GM21825 (cell line): ENCODE measurements around the gene SCGB2B2.
"Not testable (repeated sequence)": the region's sequence is repeated elsewhere in the genome, so short reads cannot be mapped to it uniquely, and the experiment has no call there.

Source experiments
- ATAC-seq: cut with Tn5 transposase; IDR thresholded peaks from one replicate; pipeline ENCODE4 v1.9.1; 2021; ENCODE audit warnings: mild to moderate bottlenecking, moderate library complexity; ENCODE audit not compliant: unreplicated experiment

SCGB2B2 gene

DNA sequence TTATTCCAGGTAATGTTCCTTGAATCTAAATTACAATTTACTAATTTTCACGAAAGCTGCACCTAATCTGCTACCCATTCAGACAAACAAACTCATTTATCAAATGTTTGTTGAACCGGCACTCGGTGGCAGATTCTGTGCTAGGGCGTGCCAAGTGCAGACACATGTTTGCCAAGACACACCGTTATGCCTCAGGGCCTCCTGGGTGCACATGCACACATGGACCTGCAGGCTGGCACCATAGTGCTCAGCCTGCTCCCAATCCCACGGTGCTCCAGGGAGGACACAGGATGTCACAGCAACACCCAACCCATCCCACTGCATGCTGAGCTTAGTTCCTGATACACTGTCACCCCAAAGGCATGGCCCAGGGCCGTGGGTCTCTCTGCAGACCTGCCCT lies 7.7 kb downstream of the SCGB2B2 start:
- no peak for ATAC-seq

DNA sequence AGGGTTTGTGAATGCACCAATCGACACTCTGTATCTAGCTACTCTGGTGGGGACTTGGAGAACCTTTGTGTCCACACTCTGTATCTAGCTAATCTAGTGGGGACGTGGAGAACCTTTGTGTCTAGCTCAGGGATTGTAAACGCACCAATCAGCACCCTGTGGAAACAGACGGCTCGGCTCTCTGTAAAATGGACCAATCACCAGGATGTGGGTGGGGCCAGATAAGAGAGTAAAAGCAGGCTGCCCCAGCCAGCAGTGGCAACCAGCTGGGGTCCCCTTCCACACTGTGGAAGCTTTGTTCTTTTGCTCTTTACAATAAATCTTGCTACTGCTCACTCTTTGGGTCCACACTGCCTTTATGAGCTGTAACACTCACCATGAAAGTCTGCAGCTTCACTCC lies 8.3 kb downstream of the SCGB2B2 start:
- ATAC-seq: not testable (repeated sequence)

DNA sequence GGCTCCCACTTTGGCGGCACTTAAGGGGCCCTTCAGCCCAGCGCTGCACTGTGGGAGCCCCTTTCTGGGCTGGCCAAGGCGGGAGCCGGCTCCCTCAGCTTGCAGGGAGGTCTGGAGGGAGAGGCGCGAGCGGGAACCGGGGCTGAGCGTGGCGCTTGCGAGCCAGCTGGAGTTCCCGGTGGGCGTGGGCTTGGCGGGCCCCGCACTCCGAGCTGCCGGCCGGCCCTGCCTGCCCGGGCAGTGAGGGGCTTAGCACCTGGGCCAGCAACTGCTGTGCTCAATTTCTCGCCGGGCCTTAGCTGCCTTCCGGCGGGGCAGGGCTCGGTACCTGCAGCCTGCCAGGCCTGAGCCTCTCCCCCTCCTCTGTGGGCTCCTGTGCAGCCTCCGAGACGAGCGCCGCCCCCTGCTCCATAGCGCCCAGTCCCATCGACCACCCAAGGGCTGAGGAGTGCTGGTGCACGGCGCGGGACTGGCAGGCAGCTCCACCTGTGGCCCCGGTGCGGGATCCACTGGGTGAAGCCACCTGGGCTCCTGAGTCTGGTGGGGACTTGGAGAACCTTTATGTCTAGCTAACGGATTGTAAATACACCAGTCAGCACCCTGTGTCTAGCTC lies 8.8 kb downstream of the SCGB2B2 start:
- not testable (repeated sequence) for ATAC-seq

DNA sequence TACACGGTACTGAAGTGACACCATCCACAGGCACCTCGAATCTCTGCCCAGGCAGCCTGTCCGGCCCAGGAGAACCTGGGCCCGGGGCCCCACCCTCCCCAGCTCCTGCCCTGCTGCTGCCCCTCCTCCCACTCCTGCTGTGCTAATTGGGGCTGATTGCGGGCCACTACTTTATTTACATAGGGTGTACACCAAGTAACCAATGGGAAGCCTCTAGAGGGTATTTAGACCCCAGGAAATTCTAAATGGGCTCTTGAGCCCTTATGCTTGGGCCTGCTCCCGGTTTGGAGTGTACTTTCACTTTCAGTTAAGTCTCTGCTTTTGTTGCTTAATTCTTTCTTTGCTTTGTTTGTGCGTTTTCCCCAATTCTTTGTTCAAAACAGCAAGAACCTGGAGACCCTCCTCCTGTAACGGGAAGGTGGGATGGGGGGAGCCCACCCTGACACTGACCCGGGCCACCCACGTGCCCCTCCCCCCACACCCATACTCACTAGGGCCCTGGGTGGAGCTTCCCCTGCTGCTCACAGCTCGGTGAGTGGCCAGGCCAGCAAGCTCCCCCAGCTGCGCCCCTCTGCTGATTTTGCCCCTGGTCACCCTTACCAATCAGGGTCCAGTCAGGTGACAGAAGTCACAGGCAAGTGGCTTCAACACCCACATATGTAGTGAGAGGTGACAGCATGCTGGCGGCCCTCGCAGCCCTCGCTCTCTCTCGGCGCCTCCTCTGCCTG lies 9.4 kb downstream of the SCGB2B2 start:
- no peak for ATAC-seq

DNA sequence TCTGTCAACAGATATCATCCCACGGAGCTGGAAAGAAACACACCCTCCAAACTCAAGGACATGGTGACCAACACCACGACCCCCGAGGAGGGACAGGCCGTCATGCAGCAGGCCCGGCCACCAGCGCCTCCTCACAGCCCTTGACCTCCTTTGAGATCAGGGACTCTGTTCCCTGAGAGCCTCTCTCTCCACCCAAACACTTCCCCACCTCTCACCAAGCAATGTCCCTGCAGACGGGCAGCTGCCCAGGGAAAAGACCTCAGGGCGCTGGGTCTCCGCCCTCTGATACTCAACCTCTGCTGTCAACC lies 10.0 kb downstream of the SCGB2B2 start:
- ATAC-seq: no peak

- no peak for ATAC-seq
Observed at GRCh38 chr19:34666200-34666957, 10.6 kb downstream of the SCGB2B2 start.

- ATAC-seq: not testable (repeated sequence)
Observed at GRCh38 chr19:34665275-34665674, 11.7 kb downstream of the SCGB2B2 start.

GRCh38 chr19:34664870-34665269 lies 12.1 kb downstream of the SCGB2B2 start:
- ATAC-seq: no peak

DNA sequence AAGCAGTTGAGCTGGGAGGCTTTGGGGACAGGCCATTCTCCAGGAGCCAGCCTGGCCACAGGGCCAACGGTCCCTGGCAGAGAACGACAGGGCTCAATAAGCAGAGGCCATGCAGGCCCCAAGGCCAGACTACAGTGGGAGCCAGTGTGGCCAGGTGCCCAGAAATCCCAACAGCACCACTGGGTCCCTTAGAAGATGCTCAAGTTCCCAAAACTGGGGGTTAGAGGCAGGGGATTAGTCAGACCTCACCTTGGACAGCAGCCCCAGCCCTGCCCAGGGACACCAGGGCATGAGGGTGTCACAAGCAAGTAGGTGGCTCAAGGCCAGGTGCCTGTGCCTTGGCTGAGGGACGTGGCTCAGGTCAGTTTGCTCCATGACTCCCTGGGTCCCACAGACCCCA lies 12.8 kb downstream of the SCGB2B2 start:
- ATAC-seq: no peak

DNA sequence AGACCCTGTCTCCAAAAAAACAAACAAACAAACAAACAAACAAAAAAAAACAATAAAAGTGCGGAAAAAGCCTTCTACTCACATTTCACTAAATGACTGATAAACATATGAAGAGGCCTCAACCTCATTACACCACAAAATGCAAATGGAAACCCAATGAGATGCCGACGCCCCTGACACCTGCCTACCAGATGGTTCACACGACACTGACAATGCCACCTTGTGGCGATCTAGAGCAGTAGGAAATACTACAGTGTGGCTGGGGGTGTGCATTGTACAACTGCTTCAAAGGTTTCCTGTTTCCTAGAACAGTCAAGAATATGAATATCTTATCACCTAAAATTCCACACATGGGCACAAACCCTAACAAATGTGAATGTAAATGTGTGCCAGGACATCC lies 14.0 kb downstream of the SCGB2B2 start:
- no peak for ATAC-seq

DNA sequence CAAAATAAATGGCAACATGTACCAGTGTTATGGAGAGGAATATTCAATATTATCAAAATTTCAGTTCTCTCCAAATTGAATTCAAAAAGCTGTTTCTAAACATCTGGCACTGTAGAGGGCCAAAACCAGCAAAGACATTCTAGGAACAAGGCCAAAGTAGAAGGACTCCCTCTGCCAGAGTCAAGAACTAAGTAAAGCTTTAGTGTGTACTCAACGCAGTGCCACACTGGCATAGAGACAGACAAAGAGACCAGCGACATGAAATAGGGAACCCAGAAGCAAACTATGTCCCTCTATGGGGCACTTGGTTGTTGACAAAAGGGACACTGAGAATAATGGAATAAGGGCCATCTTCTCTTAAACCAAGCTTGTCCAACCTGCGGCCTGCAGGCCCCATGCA lies 15.6 kb downstream of the SCGB2B2 start:
- no peak for ATAC-seq

DNA sequence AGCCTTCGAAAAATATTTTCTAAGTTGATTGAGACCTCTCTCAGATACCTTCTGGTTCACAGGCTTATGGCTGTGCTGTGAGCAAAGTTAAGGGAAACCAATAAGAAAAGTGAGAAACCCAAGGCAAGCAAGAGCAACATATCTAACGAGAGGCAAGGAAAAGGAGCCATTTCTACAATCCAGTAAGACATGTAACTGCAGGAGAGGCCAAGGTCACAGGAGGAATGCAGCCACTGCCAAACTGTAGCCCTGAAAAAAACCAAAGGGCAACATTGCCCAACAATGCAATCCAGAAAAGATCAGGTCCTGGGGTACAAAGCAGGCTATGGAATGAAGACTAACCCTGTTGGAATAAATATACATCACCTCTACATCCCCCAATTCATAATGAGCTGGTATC lies 21.3 kb downstream of the SCGB2B2 start:
- no peak for ATAC-seq

DNA sequence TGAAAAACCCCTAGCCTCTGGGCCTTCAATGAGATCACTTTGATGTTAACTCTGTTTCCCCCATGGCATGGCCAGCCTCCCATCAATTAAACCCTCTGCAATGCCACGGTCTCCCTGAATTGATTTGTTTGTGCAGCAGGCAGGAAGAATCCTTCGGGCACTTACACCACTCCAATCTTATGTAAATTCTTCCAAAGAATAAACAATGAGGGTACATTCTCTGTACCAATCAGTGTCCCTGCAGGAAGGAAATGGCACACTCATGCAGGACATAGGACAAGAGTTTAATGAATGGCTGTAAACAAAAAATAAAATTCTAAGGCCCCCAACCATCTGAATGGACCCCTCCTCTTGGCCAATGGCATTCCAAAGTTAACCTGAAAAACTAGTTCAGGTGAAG lies 22.2 kb downstream of the SCGB2B2 start:
- ATAC-seq: no peak

- no peak for ATAC-seq
Observed at GRCh38 chr19:34651747-34652146, 25.2 kb downstream of the SCGB2B2 start.

GRCh38 chr19:34649886-34650543 lies 26.9 kb downstream of the SCGB2B2 start:
- no peak for ATAC-seq

DNA sequence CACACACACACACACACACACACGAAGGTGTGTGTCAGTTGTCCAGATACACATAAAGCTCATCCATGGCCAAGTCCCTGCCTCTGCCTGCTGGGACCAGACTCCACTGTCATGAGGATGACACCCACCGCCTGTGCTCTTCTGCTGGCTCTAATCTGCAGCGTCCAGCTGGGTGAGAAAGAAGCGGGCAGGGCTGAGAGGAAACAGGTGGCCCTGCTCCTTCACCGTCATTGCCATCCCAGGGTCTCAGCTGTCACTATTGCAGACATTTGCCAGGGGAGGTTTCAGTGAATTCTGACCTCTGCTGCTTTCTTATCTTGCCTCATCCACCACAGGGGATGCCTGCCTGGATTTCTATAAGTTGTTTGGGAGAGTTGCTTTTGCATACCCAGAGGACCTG lies 31.4 kb downstream of the SCGB2B2 start:
- ATAC-seq: no peak

DNA sequence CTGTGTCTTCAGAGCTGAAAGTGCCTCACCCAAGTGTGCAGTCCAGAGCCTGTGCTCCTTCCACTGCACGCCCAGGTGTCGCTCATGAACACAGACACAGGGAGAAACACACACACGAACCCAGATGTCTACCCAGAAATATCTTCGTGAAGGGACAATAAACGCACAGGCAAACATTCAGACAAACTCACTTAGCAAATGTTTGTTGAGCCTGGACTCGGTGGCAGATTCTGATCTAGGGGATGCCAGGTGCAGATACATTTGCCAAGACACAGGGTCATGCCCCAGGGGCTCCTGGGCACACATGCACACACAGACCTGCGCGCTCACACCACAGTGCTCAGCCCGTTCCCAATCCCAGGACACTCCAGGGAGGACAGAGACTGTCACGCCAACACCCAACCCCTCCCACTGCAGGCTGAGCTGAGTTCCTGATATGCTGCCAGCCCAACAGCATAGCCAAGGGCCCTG lies 31.9 kb downstream of the SCGB2B2 start:
- ATAC-seq: no peak

DNA sequence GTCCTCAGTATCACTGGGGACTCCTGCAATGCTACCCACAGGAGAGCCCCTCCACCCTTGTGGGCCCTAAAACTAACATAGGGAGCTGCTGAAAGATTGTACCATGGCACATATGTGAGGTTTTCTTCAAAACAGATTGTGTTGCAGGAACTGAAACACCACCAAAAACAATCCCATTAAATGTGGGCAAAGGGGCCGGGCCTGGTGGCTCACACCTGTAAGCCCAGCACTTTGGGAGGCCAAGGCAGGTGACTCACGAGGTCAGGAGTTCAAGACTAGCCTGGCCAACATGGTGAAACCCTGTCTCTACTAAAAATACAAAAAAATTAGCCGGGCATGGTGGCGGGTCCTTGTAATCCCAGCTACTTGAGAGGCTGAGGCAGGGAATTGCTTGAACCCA lies 34.7 kb downstream of the SCGB2B2 start:
- ATAC-seq: no peak

DNA sequence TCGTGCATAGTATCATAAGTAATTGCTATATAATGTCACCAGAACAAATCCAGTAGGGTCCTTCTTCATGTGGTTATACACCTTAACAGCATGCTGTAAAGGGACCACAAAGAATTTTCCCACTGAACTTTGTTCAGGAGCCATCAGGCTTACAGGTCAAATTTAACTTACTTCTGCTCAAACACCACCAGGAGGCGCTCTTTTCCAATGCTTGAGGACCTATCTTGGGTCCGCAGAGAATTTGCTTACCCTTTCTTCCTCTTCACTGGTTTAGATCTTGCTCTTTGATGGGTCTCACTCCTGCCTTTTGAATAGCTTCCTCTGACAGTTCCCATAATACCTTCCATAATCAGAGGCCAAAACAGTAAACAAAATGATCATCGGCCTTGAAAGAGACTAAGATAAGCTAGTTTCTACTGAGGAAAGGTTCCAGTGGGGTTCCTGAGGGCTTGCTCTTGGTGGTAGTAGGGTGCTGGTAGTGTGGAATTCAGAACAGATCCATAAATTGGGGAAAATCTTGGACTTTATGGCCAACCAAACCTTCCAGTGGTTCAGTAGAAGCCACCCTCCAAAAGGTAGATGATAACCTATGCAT lies 37.4 kb downstream of the SCGB2B2 start:
- ATAC-seq: no peak

DNA sequence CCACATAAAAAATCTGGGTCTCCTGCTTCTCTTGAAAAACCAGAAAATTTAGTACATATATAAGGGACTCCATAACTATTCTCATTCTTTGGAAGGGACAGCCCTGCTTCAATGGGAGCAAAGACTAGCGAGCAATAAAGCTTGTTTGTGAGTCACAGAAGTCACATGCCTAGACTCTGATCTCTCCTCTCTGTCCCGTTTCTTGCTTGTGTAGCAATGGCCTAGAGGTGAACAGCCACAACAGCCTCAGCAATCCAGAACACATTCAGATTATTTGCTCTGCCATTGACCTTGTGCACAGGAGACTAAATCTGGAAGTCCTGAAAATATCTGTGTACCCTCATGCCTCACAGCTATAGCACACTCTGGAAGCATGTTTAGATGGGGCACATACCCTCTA lies 43.2 kb downstream of the SCGB2B2 start:
- ATAC-seq: no peak
